ENCODE results near the gene SLC27A2. TPM values are rescaled to one million over a fixed set of nuclear protein-coding genes. Genes with fewer than 3 reads are reported as not detected.
A peak's percentile ranks its signal among the peaks of the same experiment; 100 is the strongest.
"Not testable (repeated sequence)": the region's sequence is repeated elsewhere in the genome, so short reads cannot be mapped to it uniquely, and the experiment has no call there.

Gene SLC27A2
- polyA plus RNA-seq (ENCODE audit: insufficient read length), result 0.09 TPM

- no peak for DNase-seq (ENCODE audit: low read depth)
Measured at GRCh38 chr15:50181969-50182218, at the start of gene SLC27A2. SLC27A2 (plus strand) TSS chr15:50182196; CDS start chr15:50182428, 232 bp downstream.

DNA sequence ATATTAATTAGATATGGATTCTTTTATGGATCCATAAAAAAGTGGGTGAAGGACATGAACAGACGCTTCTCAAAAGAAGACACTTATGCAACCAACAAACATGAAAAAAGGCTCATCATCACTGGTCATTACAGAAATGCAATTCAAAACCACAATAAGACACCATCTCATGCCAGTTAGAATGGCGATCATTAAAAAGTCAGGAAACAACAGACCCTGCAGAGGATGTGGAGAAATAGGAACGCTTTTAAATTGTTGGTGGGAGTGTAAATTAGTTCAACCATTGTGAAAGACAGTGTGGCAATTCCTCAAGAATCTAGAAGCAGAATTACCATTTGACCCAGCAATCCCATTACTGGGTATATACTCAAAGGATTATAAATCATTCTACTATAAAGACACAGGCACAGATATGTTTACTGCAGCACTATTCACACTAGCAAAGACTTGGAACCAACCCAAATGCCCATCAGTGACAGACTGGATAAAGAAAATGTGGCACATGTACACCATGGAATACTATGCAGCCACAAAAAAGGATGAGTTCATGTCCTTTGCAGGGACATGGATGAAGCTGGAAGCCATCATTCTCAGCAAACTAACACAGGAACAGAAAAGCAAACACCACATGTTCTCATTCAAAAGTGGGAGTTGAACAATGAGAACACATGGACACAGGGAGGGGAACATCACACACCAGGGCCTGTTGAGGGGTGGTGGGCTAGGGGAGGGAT is 49.6 kb upstream of the SLC27A2 start:
- not testable (repeated sequence) for DNase-seq (ENCODE audit: low read depth)

DNA sequence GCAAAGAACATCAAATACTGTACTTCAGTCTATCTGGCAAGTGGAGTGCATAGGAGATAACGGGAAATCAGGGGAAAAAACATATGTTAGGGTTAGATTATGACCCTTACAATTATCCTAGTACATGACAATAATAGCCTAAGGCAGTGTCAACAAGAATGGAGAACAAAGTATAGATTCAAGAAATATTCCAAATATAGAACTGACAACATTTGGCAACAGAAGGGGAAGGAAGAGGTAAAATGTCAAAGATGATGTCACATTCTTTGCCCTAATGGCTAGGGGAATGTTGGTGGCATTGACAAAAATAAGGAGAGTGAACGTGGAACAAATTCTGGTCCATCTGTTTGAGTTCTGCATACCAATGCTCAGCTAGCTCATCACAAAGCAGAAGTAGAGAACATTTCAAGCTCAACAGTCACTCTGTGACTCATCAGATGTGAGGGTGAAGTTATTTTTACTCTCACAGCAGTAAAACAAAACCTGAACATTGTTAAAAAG is 47.4 kb upstream of the SLC27A2 start:
- no peak for DNase-seq (ENCODE audit: low read depth)

DNA sequence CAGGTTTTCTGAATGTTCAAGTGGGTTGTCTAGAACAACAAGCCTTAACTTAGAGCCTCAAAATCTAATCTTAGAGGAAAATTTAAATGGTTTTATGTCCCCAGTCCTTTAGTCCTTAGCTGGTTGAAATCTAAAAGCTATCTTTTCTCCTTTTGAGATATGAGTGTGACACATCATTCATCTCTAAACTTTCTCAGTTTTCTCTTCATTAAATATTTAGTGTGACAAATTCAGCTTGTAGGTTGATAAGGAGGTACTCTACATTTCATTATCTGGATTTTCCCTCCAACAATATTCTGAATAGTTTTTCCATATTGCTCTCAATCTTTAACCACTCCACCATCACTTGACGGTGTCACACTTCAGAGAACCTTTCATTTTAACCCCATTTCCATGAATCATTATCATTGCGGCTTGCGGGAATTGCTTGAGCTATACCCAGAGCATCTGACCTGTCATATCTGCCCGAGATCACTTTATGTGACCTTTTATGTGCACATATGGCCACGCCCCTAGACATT is 46.9 kb upstream of the SLC27A2 start:
- DNase-seq (ENCODE audit: low read depth), result no peak

DNA sequence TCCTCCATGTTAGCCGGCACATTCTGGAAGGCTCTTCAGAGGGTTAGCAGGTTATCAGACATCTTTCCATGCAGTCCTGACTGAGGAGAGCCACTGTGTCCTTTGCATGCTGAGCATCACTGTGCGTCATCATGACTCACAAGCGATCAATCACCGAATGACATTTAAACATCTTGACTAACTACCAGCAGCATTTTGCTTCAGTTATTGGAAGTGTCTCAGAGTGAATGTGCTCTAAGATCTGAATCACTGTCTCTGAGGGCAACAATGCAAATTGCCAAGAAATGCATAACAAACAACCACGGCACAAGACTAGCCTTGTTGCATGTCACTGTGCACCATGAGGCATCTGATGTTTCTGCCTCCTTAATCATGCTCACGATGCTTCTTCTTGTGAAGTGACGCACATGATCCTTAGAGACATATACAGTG is 44.6 kb upstream of the SLC27A2 start:
- no peak for DNase-seq (ENCODE audit: low read depth)

DNA sequence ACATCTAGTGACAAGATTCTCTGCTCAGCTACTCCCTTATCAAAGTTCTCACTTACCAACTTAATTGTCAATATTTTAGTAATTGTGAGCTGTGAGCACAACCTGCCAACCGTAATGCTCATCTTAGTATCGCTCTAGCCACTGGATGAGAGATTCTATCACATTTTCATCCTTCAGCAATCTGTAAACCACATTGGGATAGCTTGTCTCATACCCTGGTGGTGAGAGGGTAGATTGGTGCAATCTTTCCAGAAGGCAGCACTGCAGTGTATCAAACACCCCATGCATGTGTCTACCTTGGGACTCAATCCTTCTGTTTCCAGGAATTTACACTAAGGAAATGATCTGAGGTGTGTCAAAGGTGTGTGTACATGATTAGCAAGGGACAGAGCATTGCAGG is 44.1 kb upstream of the SLC27A2 start:
- no peak for DNase-seq (ENCODE audit: low read depth)

DNA sequence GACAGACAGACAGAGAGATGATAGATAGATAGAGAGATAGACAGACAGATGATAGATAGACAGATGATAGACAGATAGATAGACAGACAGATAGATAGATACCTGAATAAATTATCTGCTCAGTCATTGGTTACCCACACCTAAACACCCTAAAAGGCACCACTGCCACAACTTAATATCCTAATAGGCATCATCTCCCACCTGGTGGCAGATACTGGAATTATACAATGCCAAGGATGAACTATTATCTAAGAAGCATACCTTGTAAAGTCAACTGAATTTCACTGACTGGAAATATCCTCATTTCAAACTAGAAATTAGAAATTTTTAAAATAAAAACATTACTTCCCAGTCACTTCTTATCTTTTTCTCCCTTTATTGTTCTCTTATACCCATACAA is 43.6 kb upstream of the SLC27A2 start:
- DNase-seq (ENCODE audit: low read depth), result no peak

- DNase-seq (ENCODE audit: low read depth), result no peak
Measured at GRCh38 chr15:50140098-50140497, 41.9 kb upstream of the SLC27A2 start.

DNA sequence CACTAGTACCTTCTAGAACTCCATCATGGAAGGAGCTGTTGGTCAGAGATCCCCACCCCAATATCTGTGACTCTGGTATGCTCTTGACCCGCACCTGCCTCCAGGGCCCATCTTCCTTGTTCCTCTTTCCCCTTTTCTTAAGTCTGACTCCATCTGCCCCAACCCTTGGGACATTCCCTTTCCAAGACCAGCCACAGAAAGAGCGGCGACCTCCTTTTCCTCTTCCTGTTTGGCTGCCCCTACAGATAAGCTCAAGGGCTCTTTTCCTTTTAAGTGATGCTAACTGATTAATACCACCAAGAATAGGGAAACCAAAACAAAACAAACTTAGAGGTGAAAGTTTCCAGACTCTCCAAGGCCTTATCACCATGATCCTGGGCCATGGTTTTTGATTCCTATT is 41.0 kb upstream of the SLC27A2 start:
- DNase-seq (ENCODE audit: low read depth), result no peak

DNA sequence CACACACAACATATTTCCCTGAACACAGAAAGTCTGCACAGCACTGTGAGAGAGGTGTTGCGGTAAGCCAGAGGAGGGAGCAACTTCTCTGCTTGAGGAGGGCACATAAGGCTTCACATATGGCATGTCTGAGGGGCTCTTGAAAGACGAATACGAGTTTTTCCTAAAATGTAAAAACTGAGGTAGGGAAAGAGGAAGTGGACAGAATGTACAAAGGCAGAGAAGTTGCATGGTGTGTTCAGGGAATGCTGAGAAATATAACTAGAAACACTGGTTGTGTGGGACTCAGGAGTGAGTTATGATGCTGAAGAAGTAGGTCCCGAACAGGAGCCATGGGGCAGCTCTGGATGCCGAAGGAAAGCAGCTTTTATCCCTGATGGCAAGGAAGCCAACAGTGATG is 40.1 kb upstream of the SLC27A2 start:
- DNase-seq (ENCODE audit: low read depth), result no peak

- DNase-seq (ENCODE audit: low read depth), result no peak
Measured at GRCh38 chr15:50143255-50143860, 38.6 kb upstream of the SLC27A2 start.

- DNase-seq (ENCODE audit: low read depth), result no peak
Measured at GRCh38 chr15:50144341-50145120, 37.5 kb upstream of the SLC27A2 start.

- DNase-seq (ENCODE audit: low read depth), result peak; percentile 75
Measured at GRCh38 chr15:50145451-50145872, 36.5 kb upstream of the SLC27A2 start.

GRCh38 chr15:50146632-50147031 is 35.4 kb upstream of the SLC27A2 start:
- no peak for DNase-seq (ENCODE audit: low read depth)

- DNase-seq (ENCODE audit: low read depth), result no peak
Measured at GRCh38 chr15:50148362-50148963, 33.5 kb upstream of the SLC27A2 start.

DNA sequence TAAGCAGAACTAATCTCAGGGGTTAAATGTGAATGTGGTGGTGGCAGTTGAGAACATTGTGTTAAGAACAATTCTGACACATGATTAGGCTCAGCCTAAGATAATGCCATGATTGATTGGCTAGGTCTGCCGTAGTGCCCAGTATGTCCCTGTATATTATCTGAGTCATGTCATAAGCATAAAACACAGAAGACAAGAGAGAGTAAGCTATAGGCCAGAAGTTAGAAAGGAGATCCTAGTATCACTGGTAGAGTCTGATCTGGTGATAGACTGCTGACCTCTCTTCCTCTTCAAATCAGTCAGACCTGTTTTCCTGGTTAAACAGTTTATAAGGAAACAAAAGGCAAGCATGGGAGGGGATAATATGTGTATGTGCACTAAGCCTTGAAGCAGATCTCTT is 32.9 kb upstream of the SLC27A2 start:
- no peak for DNase-seq (ENCODE audit: low read depth)

DNA sequence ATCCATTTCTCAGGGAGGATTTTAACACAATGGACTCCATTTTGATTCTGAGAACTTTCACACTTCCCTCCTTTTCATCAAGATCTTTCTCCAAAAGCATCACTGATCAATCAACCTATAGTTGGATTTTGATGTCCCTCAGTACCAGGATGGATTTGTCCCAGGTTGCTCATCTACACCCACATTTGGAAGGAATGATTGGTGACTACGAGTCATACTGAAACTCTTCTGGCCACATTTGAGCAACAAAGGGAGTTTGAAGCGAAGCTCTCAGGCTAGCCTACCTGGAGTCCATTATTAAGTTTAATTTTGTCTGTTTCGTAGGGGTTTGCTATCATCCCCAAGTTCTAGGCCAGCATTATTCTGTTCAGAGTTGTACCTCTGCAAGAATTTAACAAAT is 31.6 kb upstream of the SLC27A2 start:
- no peak for DNase-seq (ENCODE audit: low read depth)

DNA sequence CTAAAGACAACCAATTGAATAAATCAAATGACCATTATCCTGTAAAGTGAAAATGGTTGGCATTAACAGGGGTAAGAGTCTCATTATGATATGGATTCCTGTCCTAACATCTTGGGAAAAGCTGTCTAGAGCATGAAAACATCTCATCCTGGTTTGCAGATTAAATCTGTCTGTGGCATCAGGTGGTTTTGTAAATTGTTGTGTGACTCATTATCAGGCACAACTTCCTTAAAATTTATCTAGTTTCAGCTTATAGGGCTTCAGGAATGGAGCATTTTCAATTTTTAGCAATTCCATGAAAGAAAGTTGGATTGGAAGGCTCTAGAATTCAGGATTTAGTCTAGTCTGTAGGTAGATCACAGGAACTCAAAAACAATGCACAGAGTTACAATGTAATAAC is 31.1 kb upstream of the SLC27A2 start:
- DNase-seq (ENCODE audit: low read depth), result no peak

- DNase-seq (ENCODE audit: low read depth), result no peak
Measured at GRCh38 chr15:50151476-50151875, 30.5 kb upstream of the SLC27A2 start.

- not testable (repeated sequence) for DNase-seq (ENCODE audit: low read depth)
Measured at GRCh38 chr15:50158236-50158635, 23.8 kb upstream of the SLC27A2 start.

DNA sequence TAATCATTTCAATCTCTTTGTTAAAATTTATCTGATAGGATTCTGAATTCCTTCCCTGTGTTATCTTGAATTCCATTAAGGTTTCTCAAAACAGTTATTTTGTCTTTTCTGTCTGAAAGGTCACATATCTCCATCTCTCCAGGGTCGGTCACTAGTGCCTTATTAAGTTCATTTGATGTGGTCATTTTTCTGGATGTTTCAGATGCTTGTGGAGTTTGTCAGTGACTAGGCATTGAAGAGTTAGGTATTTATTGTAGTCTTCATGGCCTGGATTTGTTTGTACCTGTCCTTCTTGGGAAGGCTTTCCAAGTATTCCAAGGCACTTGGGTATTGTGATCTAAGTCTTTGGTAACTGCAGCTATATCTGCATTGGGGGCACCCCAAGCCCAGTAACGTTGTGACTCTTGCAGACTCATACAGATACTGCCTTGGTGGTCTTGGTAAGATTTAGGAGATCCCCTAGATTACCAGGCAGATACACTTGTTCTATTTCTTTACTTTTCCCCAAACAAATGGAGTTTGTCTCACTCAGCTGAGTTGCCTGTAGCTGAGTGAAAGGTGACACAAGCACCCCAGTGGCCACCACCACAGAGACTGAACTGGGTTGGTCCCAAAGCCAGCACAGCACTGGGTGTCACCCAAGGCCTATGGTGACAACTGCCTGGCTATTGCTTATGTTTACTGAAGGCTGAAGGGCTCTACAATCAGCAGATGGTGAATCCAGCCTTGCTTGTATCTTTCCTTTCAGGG is 18.9 kb upstream of the SLC27A2 start:
- no peak for DNase-seq (ENCODE audit: low read depth)
